ENCODE results near the gene ATP10B. TPM values are rescaled to one million over a fixed set of nuclear protein-coding genes. Genes with fewer than 3 reads are reported as not detected.

The ATP10B gene
- polyA plus RNA-seq, 1 donor from 2014 or later = 1.9 TPM

DNA sequence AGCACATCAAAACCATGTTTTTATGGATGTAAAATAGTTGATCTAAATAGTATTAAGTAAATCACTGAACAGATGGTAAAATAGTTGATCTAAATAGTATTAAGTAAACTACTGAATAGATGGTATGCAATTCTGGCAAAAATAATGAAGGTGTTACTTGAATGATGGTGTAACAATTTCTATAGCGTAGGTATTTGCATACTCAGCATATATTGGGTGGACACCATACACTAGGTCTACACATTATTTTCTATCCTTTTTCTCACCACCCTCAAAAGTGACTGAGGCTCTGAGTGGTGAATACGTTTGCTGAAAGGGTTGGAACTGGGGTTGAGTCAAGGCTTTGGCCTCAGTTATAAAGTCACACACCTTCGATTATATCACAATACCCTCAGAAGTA lies 81.3 kb downstream of the ATP10B start:
- no peaks in the 10 kb centered on the region for H3K27me3 ChIP-seq (ENCODE audit: insufficient read depth, low read depth, low read length)
- H3K4me2 ChIP-seq (ENCODE audit: low read length) = no peak overlapping the region
- H3K9me2 ChIP-seq (ENCODE audit: insufficient read depth, low read length) = no peaks in the 10 kb centered on the region
- H3K79me2 ChIP-seq (replicated peaks; ENCODE audit: insufficient read depth, low read length) = no peaks in the 10 kb centered on the region
- H3K4me3 ChIP-seq (ENCODE audit: low read length) = no peak overlapping the region
- no peaks in the 10 kb centered on the region for H4K20me1 ChIP-seq (ENCODE audit: insufficient read depth)
- no peaks in the 10 kb centered on the region for H3K9me3 ChIP-seq (ENCODE audit: low read length)
- no peak for TF ChIP-seq RAD21 (conservative IDR thresholded peaks at IDR 0.05)
- TF ChIP-seq CTCF (IDR thresholded peaks at IDR 0.05; ENCODE audit: poor library complexity, severe bottlenecking) = no peak
- TF ChIP-seq EP300 (conservative IDR thresholded peaks at IDR 0.05; ENCODE audit: poor library complexity, severe bottlenecking) = no peak
- no peak for TF ChIP-seq EZH2 (IDR thresholded peaks at IDR 0.05; ENCODE audit: borderline replicate concordance, insufficient read depth, low read length, poor library complexity, severe bottlenecking)
- H3K27ac ChIP-seq (ENCODE audit: low read length) = no peak overlapping the region
- H3K9ac ChIP-seq (ENCODE audit: low read length) = no peak overlapping the region
- H2AFZ ChIP-seq (ENCODE audit: low read depth, low read length) = no peak overlapping the region
- no peaks in the 10 kb centered on the region for H3K36me3 ChIP-seq (ENCODE audit: insufficient read depth, low read length)
- no peaks in the 10 kb centered on the region for H3F3A ChIP-seq (ENCODE audit: insufficient read depth, low read length, poor library complexity, severe bottlenecking)

GRCh38 chr5:160769301-160769700 lies 82.7 kb downstream of the ATP10B start:
- Histone ChIP-seq H3K4me3 (ENCODE audit: low read length) (no peak overlapping the region), H4K20me1 (ENCODE audit: insufficient read depth) (no peaks in the 10 kb centered on the region), H3K9ac (ENCODE audit: low read length) (no peak overlapping the region), H3K9me2 (ENCODE audit: insufficient read depth, low read length) (no peaks in the 10 kb centered on the region), H3K79me2 (replicated peaks; ENCODE audit: insufficient read depth, low read length) (no peaks in the 10 kb centered on the region), H3F3A (ENCODE audit: insufficient read depth, low read length, poor library complexity, severe bottlenecking) (no peaks in the 10 kb centered on the region), H3K4me2 (ENCODE audit: low read length) (no peak overlapping the region), H3K36me3 (ENCODE audit: insufficient read depth, low read length) (no peaks in the 10 kb centered on the region), H3K27me3 (ENCODE audit: insufficient read depth, low read depth, low read length) (no peaks in the 10 kb centered on the region), H2AFZ (ENCODE audit: low read depth, low read length) (no peak overlapping the region), H3K27ac (ENCODE audit: low read length) (peak overlapping the region; percentile 48), H3K9me3 (ENCODE audit: low read length) (no peaks in the 10 kb centered on the region)
- no peak for TF ChIP-seq EZH2 (IDR thresholded peaks at IDR 0.05; ENCODE audit: borderline replicate concordance, insufficient read depth, low read length, poor library complexity, severe bottlenecking)
- TF ChIP-seq EP300 (conservative IDR thresholded peaks at IDR 0.05; ENCODE audit: poor library complexity, severe bottlenecking) = peak; percentile 64

GRCh38 chr5:160767062-160767461 lies 84.9 kb downstream of the ATP10B start:
- H4K20me1 ChIP-seq (ENCODE audit: insufficient read depth) = no peaks in the 10 kb centered on the region
- H3K9ac ChIP-seq (ENCODE audit: low read length) = no peak overlapping the region
- H3K79me2 ChIP-seq (replicated peaks; ENCODE audit: insufficient read depth, low read length) = no peaks in the 10 kb centered on the region
- H2AFZ ChIP-seq (ENCODE audit: low read depth, low read length) = no peak overlapping the region
- H3K9me2 ChIP-seq (ENCODE audit: insufficient read depth, low read length) = no peaks in the 10 kb centered on the region
- no peaks in the 10 kb centered on the region for H3K36me3 ChIP-seq (ENCODE audit: insufficient read depth, low read length)
- no peak overlapping the region for H3K4me3 ChIP-seq (ENCODE audit: low read length)
- H3K4me2 ChIP-seq (ENCODE audit: low read length) = no peak overlapping the region
- no peak overlapping the region for H3K27ac ChIP-seq (ENCODE audit: low read length)
- H3F3A ChIP-seq (ENCODE audit: insufficient read depth, low read length, poor library complexity, severe bottlenecking) = no peaks in the 10 kb centered on the region
- H3K9me3 ChIP-seq (ENCODE audit: low read length) = no peaks in the 10 kb centered on the region
- H3K27me3 ChIP-seq (ENCODE audit: insufficient read depth, low read depth, low read length) = no peaks in the 10 kb centered on the region
- TF ChIP-seq CTCF (IDR thresholded peaks at IDR 0.05; ENCODE audit: poor library complexity, severe bottlenecking) = no peak
- no peak for TF ChIP-seq MXI1 (conservative IDR thresholded peaks at IDR 0.05; ENCODE audit: poor library complexity, severe bottlenecking)
- TF ChIP-seq POLR2AphosphoS5 (IDR thresholded peaks at IDR 0.05) = no peak
- no peak for TF ChIP-seq REST (IDR thresholded peaks at IDR 0.05; ENCODE audit: borderline replicate concordance)
- TF ChIP-seq RAD21 (conservative IDR thresholded peaks at IDR 0.05) = no peak
- no peak for TF ChIP-seq SMC3 (conservative IDR thresholded peaks at IDR 0.05; ENCODE audit: poor library complexity)
- TF ChIP-seq EZH2 (IDR thresholded peaks at IDR 0.05; ENCODE audit: borderline replicate concordance, insufficient read depth, low read length, poor library complexity, severe bottlenecking) = no peak
- TF ChIP-seq TAF1 (IDR thresholded peaks at IDR 0.05; ENCODE audit: low read depth) = no peak
- TF ChIP-seq EP300 (conservative IDR thresholded peaks at IDR 0.05; ENCODE audit: poor library complexity, severe bottlenecking) = no peak

All from neural cell (in vitro differentiated cells).